ENCODE measurements around the gene SF3B3. TPM values are rescaled to one million over a fixed set of nuclear protein-coding genes. Genes with fewer than 3 reads are reported as not detected.
"Not testable (repeated sequence)": the region's sequence is repeated elsewhere in the genome, so short reads cannot be mapped to it uniquely, and the experiment has no call there.

Gene SF3B3
- total RNA-seq, 2 donors from 2014 or later, result 394 to 560 TPM

DNA sequence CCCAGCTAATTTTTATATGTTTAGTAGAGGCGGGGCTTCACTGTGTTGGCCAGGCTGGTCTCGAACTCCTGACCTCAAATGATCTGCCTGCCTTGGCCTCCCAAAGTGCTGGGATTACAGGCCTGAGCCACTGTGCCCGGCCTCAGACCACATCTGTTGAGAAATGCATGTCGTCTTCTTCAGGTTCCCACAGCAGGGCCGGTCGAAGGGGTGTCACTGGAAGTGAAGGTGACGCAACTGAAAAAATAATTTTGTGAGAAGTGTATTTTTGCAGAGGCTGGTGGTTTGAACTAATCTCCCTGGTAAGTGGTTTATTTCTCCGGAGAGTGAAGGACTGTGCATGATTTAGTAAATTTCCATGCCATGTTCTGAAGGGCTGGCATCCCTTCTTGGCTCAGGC lies 89.3 kb downstream of the SF3B3 start:
- Mint-ChIP-seq H3K9me3 (no peaks in the 10 kb centered on the region), H3K27me3 (no peaks in the 10 kb centered on the region), H3K36me3 (no peaks in the 10 kb centered on the region), H3K4me3 (no peak overlapping the region), H3K4me1 (ENCODE audit: low read depth in 2 of 2) (no peaks in the 10 kb centered on the region), H3K27ac (no peak overlapping the region)
- ATAC-seq (no peak), DNase-seq (ENCODE audit: low spot score) (no peak)

GRCh38 chr16:70614208-70614951 lies 90.8 kb downstream of the SF3B3 start:
- H3K4me1 Mint-ChIP-seq (ENCODE audit: low read depth in 2 of 2), result no peaks in the 10 kb centered on the region
- ATAC-seq (no peak), DNase-seq (ENCODE audit: low spot score) (no peak)
- H3K9me3 Mint-ChIP-seq, result no peaks in the 10 kb centered on the region
- H3K27me3 Mint-ChIP-seq, result no peaks in the 10 kb centered on the region
- no peaks in the 10 kb centered on the region for H3K36me3 Mint-ChIP-seq
- no peak overlapping the region for H3K4me3 Mint-ChIP-seq
- H3K27ac Mint-ChIP-seq, result no peak overlapping the region

DNA sequence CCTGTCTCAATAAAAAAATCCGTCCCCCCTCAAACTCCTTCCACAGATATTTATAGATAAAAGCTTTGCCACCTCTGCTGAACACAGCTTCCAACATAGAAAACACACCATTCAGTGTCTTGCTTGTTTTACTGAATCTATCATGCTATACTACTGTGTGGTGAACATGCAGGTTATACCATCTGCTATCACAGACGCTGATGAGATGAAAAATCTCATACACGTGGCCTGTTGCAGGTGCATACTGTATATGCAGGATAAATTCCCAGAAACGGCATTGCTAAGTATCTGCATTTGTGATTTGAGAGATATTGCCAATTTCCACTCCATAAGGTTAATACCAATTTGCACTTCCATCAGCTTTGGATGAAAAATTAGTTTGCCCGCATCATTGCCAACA lies 92.3 kb downstream of the SF3B3 start:
- Mint-ChIP-seq H3K9me3 (no peaks in the 10 kb centered on the region), H3K27ac (no peak overlapping the region), H3K27me3 (peaks cover 4 to 7% of the 10 kb centered on the region in 2 donors), H3K4me1 (ENCODE audit: low read depth in 2 of 2) (no peaks in the 10 kb centered on the region), H3K36me3 (no peaks in the 10 kb centered on the region), H3K4me3 (no peak overlapping the region)
- ATAC-seq (no peak), DNase-seq (ENCODE audit: low spot score) (no peak)

DNA sequence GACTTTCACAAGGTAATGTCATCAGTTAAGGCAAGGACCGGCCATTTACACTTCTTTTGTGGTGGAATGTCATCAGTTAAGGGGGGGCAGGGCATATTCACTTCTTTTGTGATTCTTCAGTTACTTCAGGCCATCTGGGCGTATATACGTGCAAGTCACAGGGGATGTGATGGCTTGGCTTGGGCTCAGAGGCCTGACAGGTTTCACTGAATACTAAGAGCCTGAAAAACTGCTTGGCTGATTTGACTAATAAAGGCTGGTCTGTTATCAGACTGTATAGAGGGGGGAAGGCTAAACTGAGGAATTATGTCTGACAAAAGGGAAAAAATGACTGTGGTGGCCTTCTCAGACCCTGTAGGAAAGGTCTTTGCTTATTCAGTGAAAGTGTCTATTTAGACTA lies 98.2 kb downstream of the SF3B3 start:
- H3K4me1 Mint-ChIP-seq (ENCODE audit: low read depth in 2 of 2); H3K9me3 Mint-ChIP-seq; ATAC-seq; H3K27ac Mint-ChIP-seq; H3K36me3 Mint-ChIP-seq; DNase-seq (ENCODE audit: low spot score); H3K4me3 Mint-ChIP-seq: not testable (repeated sequence)
- H3K27me3 Mint-ChIP-seq, result peaks cover 10 to 38% of the 10 kb centered on the region in 2 donors

Other genes with a start within 250 kb of the SF3B3 start
- 100 to 1,000 TPM; 109 to 130 TPM for gene AARS1, start 234.3 kb upstream of the SF3B3 start, total RNA-seq
- 10 to 100 TPM; 34.6 to 42.3 TPM for gene DDX19B, start 224.6 kb upstream of the SF3B3 start, total RNA-seq
- 10 to 100 TPM; 41.5 to 64.0 TPM for gene DDX19A, start 176.9 kb upstream of the SF3B3 start, total RNA-seq
- 10 to 100 TPM; 63.0 to 66.0 TPM for gene ST3GAL2, start 84.7 kb upstream of the SF3B3 start, total RNA-seq
- 10 to 100 TPM; 19.4 to 35.2 TPM for gene FCSK, start 69.2 kb upstream of the SF3B3 start, total RNA-seq
- 10 to 100 TPM; 39.5 to 54.8 TPM for gene COG4, start 262 bp upstream of the SF3B3 start, total RNA-seq
- gene IL34, start 122.7 kb downstream of the SF3B3 start, total RNA-seq, result 1 to 10 TPM in 1 of 2 donors, not detected in 1; 1.2 TPM
- gene MTSS2, start 162.2 kb downstream of the SF3B3 start, total RNA-seq, result 1 to 10 TPM in 1 of 2 donors, under 1 TPM in 1; 0.70 to 1.5 TPM

Data from natural killer cell treated with Interleukin-12 subunit alpha and Interleukin-12 subunit beta and Interleukin-15 and Interleukin-18, amount 100 ng/mL, for 72 hours (primary cell).